Measurements from ENCODE around the gene ARRDC4.
A peak's percentile ranks its signal among the peaks of the same experiment; 100 is the strongest.

The ARRDC4 gene

DNA sequence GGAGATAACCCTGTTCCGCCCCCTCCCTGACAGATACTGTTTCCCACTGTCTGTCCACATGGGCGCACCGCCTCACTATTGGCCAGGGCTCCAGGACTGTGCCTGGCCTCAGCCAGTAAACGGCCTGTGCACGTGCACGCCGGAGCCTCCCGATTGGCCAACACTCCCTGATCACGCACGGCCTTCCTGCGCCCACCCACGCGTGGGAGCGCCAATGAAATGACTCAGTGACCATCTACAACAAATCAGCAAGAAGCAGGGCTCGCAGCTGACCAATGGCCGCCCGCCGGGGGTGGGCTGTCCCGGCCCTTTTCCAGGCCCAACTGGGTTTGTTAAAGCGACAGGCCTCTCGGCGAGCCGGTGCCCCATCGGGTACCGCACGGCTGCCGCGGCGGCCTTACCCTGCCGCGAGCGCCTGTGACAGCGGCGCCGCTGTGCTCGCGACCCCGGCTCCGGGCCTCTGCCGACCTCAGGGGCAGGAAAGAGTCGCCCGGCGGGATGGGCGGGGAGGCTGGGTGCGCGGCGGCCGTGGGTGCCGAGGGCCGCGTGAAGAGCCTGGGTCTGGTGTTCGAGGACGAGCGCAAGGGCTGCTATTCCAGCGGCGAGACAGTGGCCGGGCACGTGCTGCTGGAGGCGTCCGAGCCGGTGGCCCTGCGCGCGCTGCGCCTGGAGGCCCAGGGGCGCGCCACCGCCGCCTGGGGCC is at the start of gene ARRDC4:
Gene ARRDC4 (plus strand): TSS at position 340 of the 703 bp plus-strand sequence. CDS start 159 bp downstream, at position 499.
- DNase-seq: peak; percentile 99
- no peak for TF ChIP-seq GATA1 (IDR thresholded peaks at IDR 0.05; ENCODE audit: low read depth, low read length)
- TF ChIP-seq POLR2A (IDR thresholded peaks at IDR 0.05; ENCODE audit: low read length): peak; percentile 75

GRCh38 chr15:97914711-97915110 is 45.8 kb upstream of the ARRDC4 start:
- TF ChIP-seq GATA1 (IDR thresholded peaks at IDR 0.05; ENCODE audit: low read depth, low read length): no peak
- TF ChIP-seq POLR2A (IDR thresholded peaks at IDR 0.05; ENCODE audit: low read length): no peak
- DNase-seq: no peak

- no peak for DNase-seq
- TF ChIP-seq GATA1 (IDR thresholded peaks at IDR 0.05; ENCODE audit: low read depth, low read length) (no peak), POLR2A (IDR thresholded peaks at IDR 0.05; ENCODE audit: low read length) (no peak)
These were observed 45.2 kb upstream of the ARRDC4 start for GRCh38 chr15:97915261-97915660.

- no peak for DNase-seq
- TF ChIP-seq GATA1 (IDR thresholded peaks at IDR 0.05; ENCODE audit: low read depth, low read length) (no peak), POLR2A (IDR thresholded peaks at IDR 0.05; ENCODE audit: low read length) (no peak)
These were observed 39.1 kb upstream of the ARRDC4 start for GRCh38 chr15:97921296-97921865.

- DNase-seq: no peak
- no peak for TF ChIP-seq GATA1 (IDR thresholded peaks at IDR 0.05; ENCODE audit: low read depth, low read length)
- no peak for TF ChIP-seq POLR2A (IDR thresholded peaks at IDR 0.05; ENCODE audit: low read length)
These were observed 30.9 kb upstream of the ARRDC4 start for GRCh38 chr15:97929456-97930229.

DNA sequence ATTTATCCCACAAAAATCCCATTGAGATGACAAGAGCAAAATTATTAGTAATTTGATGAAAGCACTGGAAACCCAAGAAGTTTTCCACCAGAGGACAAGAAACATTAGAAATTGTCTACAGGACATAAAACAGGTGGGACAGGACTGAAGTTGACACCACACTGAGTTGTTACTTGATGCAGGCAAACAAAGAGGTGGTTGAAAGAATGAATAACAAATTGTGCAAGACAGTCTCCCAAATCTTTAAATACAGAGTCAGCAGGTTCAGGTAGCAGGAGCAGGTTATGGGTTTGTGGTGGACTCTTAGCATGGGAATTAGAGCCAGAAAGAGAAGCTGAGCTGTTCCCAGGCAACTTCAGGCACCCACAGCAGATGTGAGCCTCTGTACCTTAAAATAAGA is 30.3 kb upstream of the ARRDC4 start:
- no peak for DNase-seq
- TF ChIP-seq POLR2A (IDR thresholded peaks at IDR 0.05; ENCODE audit: low read length) (no peak), GATA1 (IDR thresholded peaks at IDR 0.05; ENCODE audit: low read depth, low read length) (no peak)

DNA sequence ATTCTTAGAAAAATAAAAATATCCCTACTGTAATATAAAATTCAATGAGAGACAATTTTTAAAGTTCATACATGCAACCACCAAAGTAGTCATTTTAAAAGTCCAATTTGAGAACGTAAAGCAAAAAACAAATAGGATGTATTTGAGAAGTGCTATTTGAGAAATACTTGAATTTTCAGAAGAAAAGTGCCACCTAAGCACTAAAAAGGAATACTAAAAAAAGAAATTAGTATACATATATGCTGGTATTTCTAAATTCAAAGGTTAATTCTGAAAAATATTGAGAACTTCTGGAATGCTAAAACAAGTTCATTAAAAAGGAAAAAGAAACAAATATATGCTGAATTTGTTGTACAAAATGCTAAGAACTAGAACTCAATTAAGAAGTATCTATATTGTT is 29.2 kb upstream of the ARRDC4 start:
- TF ChIP-seq POLR2A (IDR thresholded peaks at IDR 0.05; ENCODE audit: low read length): no peak
- TF ChIP-seq GATA1 (IDR thresholded peaks at IDR 0.05; ENCODE audit: low read depth, low read length): no peak

GRCh38 chr15:97933589-97933988 is 26.9 kb upstream of the ARRDC4 start:
- no peak for DNase-seq
- TF ChIP-seq GATA1 (IDR thresholded peaks at IDR 0.05; ENCODE audit: low read depth, low read length) (no peak), POLR2A (IDR thresholded peaks at IDR 0.05; ENCODE audit: low read length) (no peak)

More for the DNA sequence above, 29.2 kb upstream of the ARRDC4 start:
- no peak for DNase-seq

DNA sequence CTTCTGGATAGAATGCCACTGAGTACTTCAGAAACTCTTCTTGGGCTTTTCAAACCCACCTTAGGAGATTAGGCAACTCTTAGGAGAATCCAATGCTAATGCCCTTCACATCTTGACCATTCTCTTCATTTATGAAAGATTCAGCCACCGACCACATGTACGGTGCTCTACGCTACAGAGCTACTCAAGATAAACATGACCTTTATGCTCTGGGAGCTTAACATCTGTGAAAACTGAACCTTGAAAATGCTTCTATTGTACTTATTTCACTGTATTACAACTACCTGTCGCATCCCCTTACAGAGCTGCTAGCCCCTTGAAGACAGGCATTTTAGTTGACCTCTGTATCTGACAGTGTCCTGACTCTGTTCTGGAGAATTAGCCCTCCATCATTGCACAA is 19.5 kb upstream of the ARRDC4 start:
- DNase-seq: no peak
- TF ChIP-seq GATA1 (IDR thresholded peaks at IDR 0.05; ENCODE audit: low read depth, low read length): no peak
- no peak for TF ChIP-seq POLR2A (IDR thresholded peaks at IDR 0.05; ENCODE audit: low read length)

GRCh38 chr15:97941572-97941971 is 18.9 kb upstream of the ARRDC4 start:
- TF ChIP-seq POLR2A (IDR thresholded peaks at IDR 0.05; ENCODE audit: low read length): no peak
- no peak for TF ChIP-seq GATA1 (IDR thresholded peaks at IDR 0.05; ENCODE audit: low read depth, low read length)
- DNase-seq: no peak

DNA sequence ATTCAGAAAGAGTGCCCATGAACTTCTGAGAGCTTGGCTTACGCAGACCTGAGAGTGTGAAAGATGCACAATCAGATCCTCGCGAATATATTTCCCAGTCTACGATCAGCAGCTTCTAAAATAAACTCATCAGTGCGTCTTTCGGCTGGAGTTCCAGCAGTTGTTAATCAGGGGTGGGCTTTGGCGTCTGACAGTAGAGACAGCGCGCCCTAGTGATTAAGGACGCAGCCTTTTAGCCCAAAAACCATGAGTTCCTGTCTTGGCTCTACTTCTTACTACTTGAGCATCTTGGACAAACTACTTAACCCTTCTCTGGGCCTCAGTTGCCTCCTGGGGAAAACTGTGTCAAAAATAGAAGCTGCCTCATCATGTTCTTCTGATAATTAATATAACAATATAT is 15.8 kb upstream of the ARRDC4 start:
- TF ChIP-seq POLR2A (IDR thresholded peaks at IDR 0.05; ENCODE audit: low read length): no peak
- TF ChIP-seq GATA1 (IDR thresholded peaks at IDR 0.05; ENCODE audit: low read depth, low read length): no peak
- no peak for DNase-seq

DNA sequence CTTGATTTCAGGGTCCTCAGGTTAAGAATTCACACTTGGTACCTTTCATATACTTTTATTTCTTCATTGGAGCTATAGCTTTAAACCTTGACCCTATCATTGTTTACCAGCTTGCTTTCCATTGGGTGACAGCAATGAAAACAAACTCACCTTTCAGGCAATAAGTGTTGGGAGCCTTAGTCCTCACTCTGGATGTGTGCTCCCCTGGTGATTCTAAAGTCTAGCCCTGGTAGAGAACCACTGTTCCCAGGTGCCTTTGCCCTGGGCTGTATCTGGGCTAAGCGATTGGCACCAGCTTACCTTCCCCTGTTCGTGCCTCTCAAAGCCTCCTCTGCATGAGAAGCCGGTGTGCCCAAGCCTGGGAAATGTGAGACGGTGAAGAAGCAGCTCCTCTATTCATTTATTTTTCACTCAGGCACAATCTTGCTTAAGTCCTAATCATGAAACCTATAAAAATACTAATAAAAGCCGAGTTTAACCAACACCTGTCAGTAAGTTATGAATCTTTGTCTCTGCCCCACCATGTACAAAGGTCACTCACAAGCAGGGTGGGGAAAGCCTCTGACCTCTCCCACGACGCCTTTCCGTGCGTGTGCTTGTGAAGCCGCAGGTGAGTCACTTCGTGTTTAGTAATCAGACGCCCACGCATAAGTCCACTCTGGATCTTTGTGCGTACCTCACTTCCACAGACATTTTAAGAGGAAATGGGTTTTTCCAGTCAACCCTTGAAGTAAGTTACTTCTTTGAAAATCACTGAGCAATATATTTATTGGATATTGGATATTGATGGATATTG is 12.8 kb upstream of the ARRDC4 start:
- no peak for DNase-seq
- no peak for TF ChIP-seq GATA1 (IDR thresholded peaks at IDR 0.05; ENCODE audit: low read depth, low read length)
- no peak for TF ChIP-seq POLR2A (IDR thresholded peaks at IDR 0.05; ENCODE audit: low read length)

GRCh38 chr15:97953254-97953653 is 7.2 kb upstream of the ARRDC4 start:
- TF ChIP-seq GATA1 (IDR thresholded peaks at IDR 0.05; ENCODE audit: low read depth, low read length) (no peak), POLR2A (IDR thresholded peaks at IDR 0.05; ENCODE audit: low read length) (no peak)
- no peak for DNase-seq

GRCh38 chr15:97953748-97954147 is 6.8 kb upstream of the ARRDC4 start:
- DNase-seq: no peak
- TF ChIP-seq POLR2A (IDR thresholded peaks at IDR 0.05; ENCODE audit: low read length) (no peak), GATA1 (IDR thresholded peaks at IDR 0.05; ENCODE audit: low read depth, low read length) (no peak)
